DOHH2 (cell line): ENCODE data around the gene SLBP.

ENCODE experiments used
- EZH2phosphoT487 ChIP-seq: fragments of 200-600 bp; sonication (generic); IDR thresholded peaks from 2 replicates; pipeline ENCODE4 v1.6.1; 2017; ENCODE audit warnings: borderline replicate concordance, mild to moderate bottlenecking, antibody characterized with exemption, low read length, moderate library complexity, mixed read lengths
- TF ChIP-seq, protein P1 (sequence below): fragments of 200-600 bp; sonication (generic); IDR thresholded peaks from one replicate; pipeline ENCODE4 v1.5.1; 2014; ENCODE audit warnings: antibody characterized with exemption, mild to moderate bottlenecking, low read depth, low read length; ENCODE audit not compliant: poor library complexity, severe bottlenecking

DNA sequence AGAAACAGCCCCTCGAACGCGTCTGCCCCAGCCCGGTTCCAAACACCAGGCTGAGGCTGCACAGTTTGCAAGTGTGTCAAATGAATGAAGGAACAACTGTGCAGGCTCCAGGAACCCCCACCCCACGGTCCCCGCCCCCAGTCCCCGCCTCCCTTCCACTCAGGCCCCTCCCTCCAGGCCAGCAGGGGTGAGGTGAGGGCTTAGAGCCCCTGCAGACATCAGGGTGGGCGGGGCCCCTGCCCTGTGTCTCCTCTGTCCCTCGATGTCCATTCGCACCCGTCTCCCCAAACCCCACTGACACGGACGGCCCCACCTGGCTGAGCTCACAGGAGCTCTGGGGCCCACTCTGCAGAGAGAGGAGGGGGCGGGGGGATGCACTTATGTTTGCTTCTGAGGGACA lies 37.7 kb upstream of the SLBP start:
- TF ChIP-seq, protein P1, sequence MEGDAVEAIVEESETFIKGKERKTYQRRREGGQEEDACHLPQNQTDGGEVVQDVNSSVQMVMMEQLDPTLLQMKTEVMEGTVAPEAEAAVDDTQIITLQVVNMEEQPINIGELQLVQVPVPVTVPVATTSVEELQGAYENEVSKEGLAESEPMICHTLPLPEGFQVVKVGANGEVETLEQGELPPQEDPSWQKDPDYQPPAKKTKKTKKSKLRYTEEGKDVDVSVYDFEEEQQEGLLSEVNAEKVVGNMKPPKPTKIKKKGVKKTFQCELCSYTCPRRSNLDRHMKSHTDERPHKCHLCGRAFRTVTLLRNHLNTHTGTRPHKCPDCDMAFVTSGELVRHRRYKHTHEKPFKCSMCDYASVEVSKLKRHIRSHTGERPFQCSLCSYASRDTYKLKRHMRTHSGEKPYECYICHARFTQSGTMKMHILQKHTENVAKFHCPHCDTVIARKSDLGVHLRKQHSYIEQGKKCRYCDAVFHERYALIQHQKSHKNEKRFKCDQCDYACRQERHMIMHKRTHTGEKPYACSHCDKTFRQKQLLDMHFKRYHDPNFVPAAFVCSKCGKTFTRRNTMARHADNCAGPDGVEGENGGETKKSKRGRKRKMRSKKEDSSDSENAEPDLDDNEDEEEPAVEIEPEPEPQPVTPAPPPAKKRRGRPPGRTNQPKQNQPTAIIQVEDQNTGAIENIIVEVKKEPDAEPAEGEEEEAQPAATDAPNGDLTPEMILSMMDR, result no peak
- no peak for TF ChIP-seq EZH2phosphoT487
